ENCODE results near the gene SNX32.

The SNX32 gene

GRCh38 chr11:65900125-65900898 lies 66.5 kb downstream of the SNX32 start, which contains the start of gene FOSL1:
FOSL1 (minus strand) TSS chr11:65900388; CDS start chr11:65900339, 49 bp downstream.
- peak; percentile 95 for DNase-seq (ENCODE audit: low spot score)
- TF ChIP-seq, protein P1, sequence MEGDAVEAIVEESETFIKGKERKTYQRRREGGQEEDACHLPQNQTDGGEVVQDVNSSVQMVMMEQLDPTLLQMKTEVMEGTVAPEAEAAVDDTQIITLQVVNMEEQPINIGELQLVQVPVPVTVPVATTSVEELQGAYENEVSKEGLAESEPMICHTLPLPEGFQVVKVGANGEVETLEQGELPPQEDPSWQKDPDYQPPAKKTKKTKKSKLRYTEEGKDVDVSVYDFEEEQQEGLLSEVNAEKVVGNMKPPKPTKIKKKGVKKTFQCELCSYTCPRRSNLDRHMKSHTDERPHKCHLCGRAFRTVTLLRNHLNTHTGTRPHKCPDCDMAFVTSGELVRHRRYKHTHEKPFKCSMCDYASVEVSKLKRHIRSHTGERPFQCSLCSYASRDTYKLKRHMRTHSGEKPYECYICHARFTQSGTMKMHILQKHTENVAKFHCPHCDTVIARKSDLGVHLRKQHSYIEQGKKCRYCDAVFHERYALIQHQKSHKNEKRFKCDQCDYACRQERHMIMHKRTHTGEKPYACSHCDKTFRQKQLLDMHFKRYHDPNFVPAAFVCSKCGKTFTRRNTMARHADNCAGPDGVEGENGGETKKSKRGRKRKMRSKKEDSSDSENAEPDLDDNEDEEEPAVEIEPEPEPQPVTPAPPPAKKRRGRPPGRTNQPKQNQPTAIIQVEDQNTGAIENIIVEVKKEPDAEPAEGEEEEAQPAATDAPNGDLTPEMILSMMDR (IDR thresholded peaks at IDR 0.05; ENCODE audit: extremely low read depth, insufficient read depth, missing control alignments), result no peak
- in situ Hi-C loops (cut with MboI; ENCODE audit: low pct_unique_long_range_greater_than_20kb, low sequenced_read_pairs, unreplicated experiment), result no loop called here

DNA sequence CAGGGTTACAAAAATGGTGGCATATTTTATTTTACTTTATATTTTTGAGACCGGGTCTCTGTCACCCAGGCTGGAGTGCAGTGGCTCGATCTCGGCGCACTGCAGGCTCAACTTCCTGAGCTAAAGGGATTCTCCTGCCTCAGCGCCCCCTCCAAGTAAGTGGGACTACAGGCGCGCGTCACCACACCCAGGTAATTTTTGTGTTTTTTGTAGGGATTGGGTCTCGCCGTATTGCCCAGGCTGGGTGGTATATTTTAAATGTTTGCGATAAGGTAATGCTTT lies 67.1 kb downstream of the SNX32 start:
- in situ Hi-C loops (cut with MboI; ENCODE audit: low pct_unique_long_range_greater_than_20kb, low sequenced_read_pairs, unreplicated experiment), result no loop called here

GRCh38 chr11:65903068-65903481 lies 69.3 kb downstream of the SNX32 start:
- in situ Hi-C loops (cut with MboI; ENCODE audit: low pct_unique_long_range_greater_than_20kb, low sequenced_read_pairs, unreplicated experiment), result no loop called here
- TF ChIP-seq, protein P1 (IDR thresholded peaks at IDR 0.05; ENCODE audit: extremely low read depth, insufficient read depth, missing control alignments), result no peak
- no peak for DNase-seq (ENCODE audit: low spot score)

More for the DNA sequence above, 67.1 kb downstream of the SNX32 start:
- TF ChIP-seq, protein P1 (IDR thresholded peaks at IDR 0.05; ENCODE audit: extremely low read depth, insufficient read depth, missing control alignments), result no peak
- DNase-seq (ENCODE audit: low spot score), result no peak
